Measurements from ENCODE around the gene DSCAM.

Gene DSCAM

DNA sequence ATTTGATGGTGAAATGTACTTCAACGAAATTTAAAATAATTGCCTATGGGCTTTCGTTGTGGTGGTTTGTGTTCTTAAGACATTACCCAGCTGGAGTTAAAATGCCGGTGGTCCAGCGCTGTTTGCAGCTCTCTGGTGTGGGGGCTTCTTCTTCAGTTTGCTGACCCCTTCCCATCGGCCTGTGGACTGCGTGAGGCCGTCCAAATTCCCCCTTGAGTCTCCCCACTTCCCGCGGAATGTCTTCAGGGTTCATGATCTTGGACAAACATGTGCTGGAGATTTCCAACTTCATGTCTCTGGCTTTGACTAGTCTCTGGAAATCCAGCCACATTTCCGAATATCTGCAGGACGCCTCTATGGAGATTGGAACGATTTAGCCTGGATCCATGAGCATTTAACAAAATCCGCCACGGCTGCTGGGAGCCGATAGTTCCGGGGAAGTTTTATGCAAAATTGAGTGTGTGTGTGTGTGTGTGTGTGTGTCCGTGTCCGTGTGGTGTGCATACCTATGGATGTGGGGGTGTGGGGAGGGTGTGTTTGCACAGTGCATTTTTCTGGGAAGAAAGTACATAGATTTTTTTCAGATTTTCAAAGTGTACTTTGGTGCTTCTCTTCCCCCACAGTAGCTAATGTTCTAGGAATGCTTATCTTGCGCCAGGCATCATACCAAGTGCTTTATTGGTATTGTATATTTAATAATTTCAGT, 862.5 kb downstream of the DSCAM start:
- no peak for DNase-seq (ENCODE audit: low read depth in 2 of 2)

DNA sequence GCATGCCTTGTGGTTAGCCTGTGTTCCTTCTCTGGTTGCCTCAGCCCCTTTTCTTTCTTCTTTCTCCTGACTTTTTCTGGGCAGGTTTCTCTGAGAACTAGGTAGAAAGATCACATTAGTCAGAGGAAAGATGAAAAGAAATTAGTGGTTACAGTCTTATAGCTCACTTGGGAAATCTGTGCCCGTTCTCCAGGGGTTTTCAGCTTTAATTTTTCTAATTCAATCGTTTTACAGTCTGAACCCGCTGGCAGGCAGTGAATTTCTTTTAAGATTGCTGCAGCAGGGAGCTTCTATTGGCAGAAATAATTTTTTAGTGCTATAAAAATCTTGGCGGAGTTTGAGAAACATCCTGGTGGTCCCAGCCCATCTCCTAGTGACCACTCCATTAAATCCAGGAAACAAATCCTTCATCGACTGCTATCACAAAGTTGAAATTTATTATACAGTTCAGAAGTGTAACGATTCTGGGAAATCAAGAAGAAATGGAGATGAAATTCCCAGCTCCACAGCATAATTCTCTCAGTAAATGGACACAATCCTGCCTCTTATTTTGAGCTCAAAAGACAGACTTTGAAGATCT, 866.6 kb downstream of the DSCAM start:
- DNase-seq (ENCODE audit: low read depth in 2 of 2): no peak

GRCh38 chr21:39979321-39979720, 867.6 kb downstream of the DSCAM start:
- no peak for DNase-seq (ENCODE audit: low read depth in 2 of 2)

DNA sequence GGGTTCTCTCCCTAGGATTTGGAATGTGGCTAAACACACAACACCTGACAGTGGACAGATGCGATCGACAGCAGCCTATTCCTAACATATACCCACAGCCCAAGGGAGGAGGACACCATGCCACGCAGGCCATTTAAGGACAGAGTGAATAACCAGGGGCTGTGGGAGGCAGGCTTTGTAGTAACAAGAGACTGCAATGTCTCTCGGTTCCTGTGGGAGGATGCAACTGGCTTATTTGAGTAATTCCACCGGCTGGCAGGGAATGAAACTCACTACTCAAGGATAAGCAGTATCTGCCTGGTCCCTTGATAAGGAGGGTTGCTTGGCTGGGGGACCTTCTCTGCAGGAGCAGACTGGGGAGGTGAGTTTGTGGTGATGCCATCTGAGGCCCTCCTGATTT, 870.2 kb downstream of the DSCAM start:
- no peak for DNase-seq (ENCODE audit: low read depth in 2 of 2)

DNA sequence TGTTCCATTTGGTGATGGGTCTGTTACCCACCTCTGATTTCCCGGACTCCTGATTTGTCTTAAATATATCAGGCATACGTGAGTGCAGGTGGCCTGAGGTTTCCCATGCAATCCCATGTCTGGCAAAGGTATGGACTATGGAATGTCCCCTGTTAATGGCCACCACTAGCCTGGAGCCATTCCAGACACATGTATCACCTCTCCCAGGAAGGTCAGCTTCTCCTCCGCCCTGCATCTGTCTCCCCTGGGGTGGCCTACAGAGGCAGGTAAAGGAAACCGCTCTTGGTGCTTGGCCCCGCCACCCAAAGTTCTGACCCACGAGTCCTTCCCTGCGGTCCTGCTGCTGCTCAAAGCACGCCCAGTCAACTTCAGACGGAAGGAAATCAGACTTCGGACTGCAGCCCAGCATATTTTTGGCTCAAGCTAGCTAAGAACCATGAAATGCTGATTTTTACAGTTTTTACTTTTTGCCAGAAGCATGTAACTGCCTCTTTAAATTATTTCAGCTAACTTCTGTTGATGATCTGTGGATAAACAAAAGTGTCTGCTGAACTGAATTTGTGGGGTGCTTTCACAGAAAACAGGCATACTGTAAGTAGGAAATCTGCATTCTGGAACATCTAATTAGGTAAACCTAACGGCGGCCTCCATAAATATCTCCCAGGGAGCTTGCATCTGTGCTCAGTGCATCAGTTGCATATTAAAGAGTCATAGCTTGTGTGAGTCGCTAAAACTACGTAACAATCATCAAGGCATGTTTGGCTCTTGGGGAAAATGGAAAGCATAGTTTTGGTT, 873.8 kb downstream of the DSCAM start:
- no peak for DNase-seq (ENCODE audit: low read depth in 2 of 2)

- DNase-seq (ENCODE audit: low read depth in 2 of 2): no peak
Measured at GRCh38 chr21:39972471-39972870, 874.5 kb downstream of the DSCAM start.

- DNase-seq (ENCODE audit: low read depth in 2 of 2): no peak
Measured at GRCh38 chr21:39971956-39972355, 875.0 kb downstream of the DSCAM start.

- no peak for DNase-seq (ENCODE audit: low read depth in 2 of 2)
Measured at GRCh38 chr21:39969691-39970364, 877.1 kb downstream of the DSCAM start.

DNA sequence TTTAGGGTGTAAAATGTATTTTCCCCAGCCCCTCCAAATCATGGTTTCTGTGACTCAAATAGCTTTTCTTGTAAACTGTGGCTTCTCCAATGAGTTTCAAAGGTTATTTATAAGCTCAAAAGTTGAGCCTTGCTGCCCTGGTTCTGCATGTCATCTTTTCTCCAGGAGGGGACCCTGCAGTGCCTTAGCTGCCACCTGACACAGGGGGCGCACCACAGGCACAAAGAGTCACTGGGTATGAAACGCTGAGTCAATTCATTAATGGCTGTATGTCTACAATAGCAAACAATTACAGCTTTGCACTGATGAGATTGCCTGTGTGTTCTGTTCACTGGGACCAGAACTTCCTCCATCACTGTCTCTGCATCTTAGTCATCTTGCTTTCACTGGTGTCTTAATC, 878.9 kb downstream of the DSCAM start:
- DNase-seq (ENCODE audit: low read depth in 2 of 2): no peak

DNA sequence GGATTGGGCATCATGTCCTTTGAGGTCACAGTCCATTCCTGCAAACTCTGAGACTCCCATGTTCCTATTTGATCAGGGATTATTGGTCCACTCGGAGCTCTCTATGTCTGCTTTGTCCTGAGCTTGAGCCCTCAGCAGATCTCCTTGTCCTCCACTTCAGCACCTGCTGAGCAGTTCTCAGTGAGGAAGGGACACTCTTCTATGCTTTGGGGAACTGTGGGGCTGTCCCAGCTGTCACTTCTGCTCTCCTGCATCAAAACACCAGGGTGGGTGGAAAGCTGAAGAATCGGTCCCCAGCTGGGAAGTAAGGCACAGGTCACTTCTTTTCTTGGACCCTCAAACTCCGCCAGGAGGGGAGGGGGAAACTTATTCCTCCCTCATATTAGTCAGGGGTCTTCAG, 880.2 kb downstream of the DSCAM start:
- DNase-seq (ENCODE audit: low read depth in 2 of 2): no peak

GRCh38 chr21:39965026-39965425, 881.9 kb downstream of the DSCAM start:
- no peak for DNase-seq (ENCODE audit: low read depth in 2 of 2)

DNA sequence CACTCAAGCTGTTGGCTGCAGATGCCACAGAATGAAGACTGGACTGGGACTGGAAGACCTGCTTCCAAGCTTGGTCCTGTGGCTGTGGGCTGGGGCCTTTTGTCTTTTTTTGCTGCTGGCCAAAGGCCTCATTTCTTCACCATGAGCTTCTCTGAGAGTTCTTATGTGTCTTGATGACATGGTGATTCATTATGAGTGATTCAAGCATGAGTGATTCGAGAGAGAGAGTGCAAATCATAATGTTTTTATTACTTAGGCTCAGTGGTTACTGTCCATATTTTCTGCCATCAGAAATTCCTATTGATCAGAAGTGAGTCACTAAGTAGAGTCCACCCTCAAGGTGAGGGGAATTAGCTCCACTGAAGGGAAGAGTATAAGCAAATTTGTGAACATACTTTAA, 885.7 kb downstream of the DSCAM start:
- DNase-seq (ENCODE audit: low read depth in 2 of 2): no peak
